Measurements from ENCODE around the gene SLC22A16.

Gene SLC22A16

DNA sequence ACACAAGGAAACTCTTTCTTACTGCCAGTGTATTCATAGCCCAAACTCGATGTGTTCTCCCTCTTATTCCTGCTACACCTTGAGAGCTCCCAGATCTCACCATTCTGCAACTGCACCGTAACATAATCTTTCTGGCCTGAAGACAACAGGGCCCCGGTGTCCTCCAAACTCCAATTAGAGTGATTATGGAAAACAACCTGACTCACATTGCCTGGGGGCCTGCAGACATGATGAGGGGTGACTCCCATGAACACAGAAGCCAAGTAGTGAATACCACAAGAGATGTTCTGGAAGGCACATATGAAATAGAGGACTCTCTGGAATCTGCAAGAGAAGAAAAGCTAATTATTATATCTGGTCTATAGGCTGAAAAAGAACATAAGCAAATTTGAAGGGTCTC is 19.7 kb downstream of the SLC22A16 start:
- in situ Hi-C loops (cut with MboI; ENCODE audit: low sequenced_read_pairs) = no loop called here

GRCh38 chr6:110449541-110449895 is 26.9 kb downstream of the SLC22A16 start:
- in situ Hi-C loops (cut with MboI; ENCODE audit: low sequenced_read_pairs) = no loop called here

DNA sequence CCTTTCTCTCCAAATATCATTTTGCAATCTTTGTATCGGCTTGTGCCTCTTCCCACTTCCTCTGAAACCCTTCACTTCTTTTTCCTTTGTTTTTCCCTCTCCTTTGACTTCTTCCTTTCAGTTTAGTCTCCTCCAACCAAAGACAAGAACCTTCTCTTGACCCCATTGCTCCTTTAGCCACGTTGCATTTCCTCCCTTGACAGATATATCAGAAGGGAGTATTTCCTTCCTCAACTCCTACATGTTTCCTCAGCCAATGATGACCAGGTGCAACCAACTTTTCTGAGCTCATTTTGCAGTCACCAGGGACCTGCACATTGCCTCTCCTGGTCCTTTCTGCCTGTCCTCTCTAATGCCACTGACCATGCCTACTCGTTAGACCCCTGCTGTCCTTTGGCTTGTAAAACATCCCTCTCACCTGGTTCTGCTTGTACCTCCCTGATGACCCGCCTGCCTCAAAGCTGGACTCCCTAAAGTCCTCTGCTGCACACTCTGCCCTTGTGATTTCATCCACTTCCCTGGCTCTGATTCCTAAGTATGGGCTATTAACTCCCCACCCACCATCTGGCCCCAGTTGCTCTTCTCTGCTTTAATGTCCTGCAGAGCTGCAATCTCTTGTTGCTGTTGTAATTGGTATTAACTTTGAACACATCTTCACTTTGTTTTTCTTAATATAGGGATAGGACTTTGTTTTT is 27.4 kb downstream of the SLC22A16 start:
- in situ Hi-C loops (cut with MboI; ENCODE audit: low sequenced_read_pairs) = no loop called here

DNA sequence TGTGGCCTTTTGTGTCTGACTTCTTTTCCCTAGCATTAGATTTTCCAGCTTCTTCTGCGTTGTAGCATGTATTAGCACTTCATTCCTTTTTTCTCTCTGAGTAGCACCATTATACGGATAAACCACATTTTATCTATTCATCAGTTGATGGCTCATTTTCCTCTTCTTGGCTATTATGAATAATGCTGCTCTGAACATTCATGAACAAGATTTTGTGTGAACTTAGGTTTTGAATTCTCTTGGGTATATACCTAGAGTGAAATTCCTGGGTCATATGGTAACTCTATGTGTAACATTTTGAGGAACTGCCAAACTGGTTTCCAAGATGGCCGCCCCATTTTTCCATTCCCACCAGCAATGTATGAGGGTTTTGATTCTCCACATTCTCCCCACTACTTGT is 28.7 kb downstream of the SLC22A16 start:
- in situ Hi-C loops (cut with MboI; ENCODE audit: low sequenced_read_pairs) = no loop called here

- in situ Hi-C loops (cut with MboI; ENCODE audit: low sequenced_read_pairs) = no loop called here
These were observed 30.0 kb downstream of the SLC22A16 start for GRCh38 chr6:110446405-110446804.

GRCh38 chr6:110440026-110440425 is 36.4 kb downstream of the SLC22A16 start:
- in situ Hi-C loops (cut with MboI; ENCODE audit: low sequenced_read_pairs) = no loop called here

DNA sequence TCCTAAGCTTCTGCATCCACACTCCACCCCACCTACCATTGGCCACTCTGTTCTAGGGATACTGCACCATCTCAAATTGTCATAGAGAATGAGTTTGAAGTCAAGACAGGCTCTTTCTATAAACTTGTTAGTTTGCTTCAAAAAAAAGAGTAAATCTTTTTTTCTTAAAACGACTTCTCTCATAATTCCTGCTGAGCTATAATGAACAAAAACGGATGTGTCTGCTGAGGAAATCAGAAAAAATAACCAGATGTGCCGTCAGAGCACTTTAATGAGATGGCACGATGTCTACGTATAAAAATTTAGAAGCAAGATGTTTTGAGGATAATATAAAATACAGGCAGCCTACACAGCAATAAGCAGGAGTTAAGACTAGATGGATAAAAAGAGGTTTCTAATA is 37.1 kb downstream of the SLC22A16 start:
- in situ Hi-C loops (cut with MboI; ENCODE audit: low sequenced_read_pairs) = no loop called here

GRCh38 chr6:110434961-110435602 is 41.3 kb downstream of the SLC22A16 start:
- in situ Hi-C loops (cut with MboI; ENCODE audit: low sequenced_read_pairs) = no loop called here

DNA sequence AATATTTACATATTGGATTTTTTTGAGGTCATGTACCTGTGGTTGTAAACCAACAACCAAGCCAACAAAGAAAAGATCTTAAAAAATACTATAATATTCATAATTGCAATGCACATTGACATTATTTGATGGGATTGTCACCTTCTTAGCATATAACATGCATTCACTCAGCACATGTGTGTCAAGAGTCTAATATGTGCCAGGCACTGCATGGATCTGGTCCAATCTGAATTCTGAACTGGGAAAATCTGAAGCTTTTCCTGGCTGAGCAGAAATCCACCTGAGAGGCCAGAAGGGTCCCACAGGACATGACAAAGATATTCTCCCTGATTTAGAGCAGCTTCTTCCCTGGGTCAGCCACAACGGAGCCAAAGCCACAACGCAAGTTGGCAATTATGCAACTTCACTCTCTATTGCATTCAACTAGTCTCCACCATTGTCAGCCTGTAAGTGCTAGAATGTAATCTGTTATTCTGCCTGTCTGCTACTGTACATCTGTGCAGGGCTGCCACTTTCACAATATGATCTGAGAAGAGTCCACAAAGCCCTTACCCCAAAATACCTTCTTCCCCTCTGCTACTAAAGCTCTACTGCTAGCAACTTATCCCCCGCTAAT is 44.0 kb downstream of the SLC22A16 start:
- in situ Hi-C loops (cut with MboI; ENCODE audit: low sequenced_read_pairs) = no loop called here

GRCh38 chr6:110430741-110431140 is 45.7 kb downstream of the SLC22A16 start:
- in situ Hi-C loops (cut with MboI; ENCODE audit: low sequenced_read_pairs) = no loop called here

DNA sequence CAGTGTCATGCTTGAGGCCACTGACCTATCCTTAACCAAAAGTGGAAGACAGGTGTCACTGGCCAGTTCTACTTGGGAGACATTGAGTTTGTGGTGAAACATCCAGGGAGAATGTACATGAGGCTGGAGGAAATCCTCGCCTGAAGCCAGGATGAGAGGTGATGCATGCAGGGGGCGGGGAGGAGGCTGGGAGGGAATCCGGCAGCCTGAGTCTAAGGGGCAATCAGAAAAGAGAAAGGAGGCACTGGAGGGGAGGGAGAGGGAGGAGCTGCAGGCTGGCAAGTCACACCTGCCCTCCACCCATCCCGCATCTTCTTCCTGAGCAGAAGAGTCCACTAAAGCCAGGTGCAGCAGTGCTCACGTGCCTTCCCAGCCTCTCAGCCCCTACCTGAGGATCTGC is 46.2 kb downstream of the SLC22A16 start:
- in situ Hi-C loops (cut with MboI; ENCODE audit: low sequenced_read_pairs) = no loop called here

DNA sequence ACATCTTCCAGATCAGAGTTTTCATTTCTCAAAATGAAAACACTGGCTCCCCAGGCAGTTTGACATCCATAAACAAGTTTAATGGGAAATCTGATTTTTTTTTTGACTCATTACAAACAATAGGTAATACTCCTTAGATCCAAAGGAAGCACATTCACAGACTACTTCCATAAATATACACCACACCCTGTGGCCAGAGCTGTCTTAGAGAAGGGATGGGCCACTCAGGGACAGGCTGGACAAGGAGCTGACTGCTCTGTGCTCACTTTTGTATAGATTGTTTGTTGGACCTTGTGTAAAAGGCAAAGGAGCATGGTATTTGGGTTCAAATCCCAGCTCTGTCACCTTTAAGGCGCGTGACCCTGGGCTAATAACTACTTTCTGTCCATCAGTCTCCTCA is 48.3 kb downstream of the SLC22A16 start:
- in situ Hi-C loops (cut with MboI; ENCODE audit: low sequenced_read_pairs) = no loop called here

- in situ Hi-C loops (cut with MboI; ENCODE audit: low sequenced_read_pairs) = no loop called here
These were observed 50.6 kb downstream of the SLC22A16 start for GRCh38 chr6:110425816-110426215.

DNA sequence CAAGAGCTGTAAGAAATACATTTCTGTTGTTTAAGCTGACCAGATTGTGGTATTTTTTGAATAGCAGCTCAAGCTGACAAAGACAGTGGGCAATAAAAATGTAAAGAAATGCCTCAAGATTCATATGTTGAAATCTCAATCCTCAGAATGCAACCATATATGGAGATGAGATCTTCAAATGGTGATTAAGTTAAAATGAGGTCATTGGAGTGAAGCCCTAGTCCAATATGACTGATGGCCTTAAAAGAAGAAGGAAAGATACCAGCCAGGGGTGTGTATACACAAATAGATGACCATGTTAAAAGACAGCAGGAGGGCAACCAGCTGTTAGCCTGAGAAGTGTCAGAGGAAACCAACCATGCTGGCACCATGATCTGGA is 54.0 kb downstream of the SLC22A16 start:
- in situ Hi-C loops (cut with MboI; ENCODE audit: low sequenced_read_pairs) = no loop called here

GRCh38 chr6:110421749-110422443 is 54.5 kb downstream of the SLC22A16 start:
- in situ Hi-C loops (cut with MboI; ENCODE audit: low sequenced_read_pairs) = no loop called here

GRCh38 chr6:110419028-110419739 is 57.2 kb downstream of the SLC22A16 start:
- in situ Hi-C loops (cut with MboI; ENCODE audit: low sequenced_read_pairs) = no loop called here

GRCh38 chr6:110418594-110418993 is 57.8 kb downstream of the SLC22A16 start:
- in situ Hi-C loops (cut with MboI; ENCODE audit: low sequenced_read_pairs) = no loop called here

GRCh38 chr6:110415086-110415916 is 61.1 kb downstream of the SLC22A16 start, which contains the start of gene DDO:
DDO (minus strand) TSS chr6:110415575; CDS start chr6:110413462, 2,113 bp downstream.
- in situ Hi-C loops (cut with MboI; ENCODE audit: low sequenced_read_pairs) = no loop called here

DNA sequence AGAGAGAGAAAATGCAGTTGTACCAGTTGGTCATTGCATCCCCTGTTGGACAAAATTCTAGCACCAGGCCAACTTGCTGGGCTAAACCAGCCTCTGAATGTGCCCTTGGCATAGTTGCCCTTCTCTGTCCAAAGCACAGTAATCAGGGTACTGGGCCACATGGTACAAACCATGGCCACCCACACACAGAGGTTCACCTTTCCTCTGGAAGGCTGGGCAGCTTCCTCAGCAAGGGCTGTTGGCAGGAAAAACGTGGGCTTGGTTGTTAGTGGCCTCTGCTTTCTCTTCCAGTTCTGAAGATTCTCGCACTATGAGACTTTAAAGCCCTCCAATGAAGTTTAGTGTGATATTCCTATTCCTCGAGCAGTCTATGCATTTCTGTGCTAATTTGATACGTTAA is 61.7 kb downstream of the SLC22A16 start:
- in situ Hi-C loops (cut with MboI; ENCODE audit: low sequenced_read_pairs) = no loop called here

DNA sequence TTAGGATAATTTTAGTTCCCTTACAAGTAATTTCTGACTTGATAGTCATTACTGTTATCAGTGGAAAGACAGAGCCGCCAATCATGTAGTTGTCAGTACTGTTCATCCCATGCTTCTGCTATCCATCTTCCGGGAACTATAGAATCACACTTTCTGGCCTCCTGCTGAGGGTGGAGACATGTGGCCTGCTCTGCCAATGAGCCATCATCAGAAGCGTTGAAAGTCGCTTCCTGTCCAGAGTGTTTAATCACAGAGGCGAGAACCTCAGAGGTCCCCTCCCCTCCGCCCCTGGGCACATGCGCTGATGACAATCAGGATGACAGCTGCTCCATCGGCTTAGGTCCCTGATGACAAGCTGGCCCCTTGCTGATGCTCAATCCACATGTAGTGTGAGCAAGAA is 64.1 kb downstream of the SLC22A16 start:
- in situ Hi-C loops (cut with MboI; ENCODE audit: low sequenced_read_pairs) = no loop called here

Measured in HL-60/S4 (cell line).